Measurements from ENCODE around the gene CYP4F22. TPM values are rescaled to one million over a fixed set of nuclear protein-coding genes. Genes with fewer than 3 reads are reported as not detected.

The CYP4F22 gene
- total and polyA plus RNA-seq, 2 experiments from 2014 or later, result not detected

DNA sequence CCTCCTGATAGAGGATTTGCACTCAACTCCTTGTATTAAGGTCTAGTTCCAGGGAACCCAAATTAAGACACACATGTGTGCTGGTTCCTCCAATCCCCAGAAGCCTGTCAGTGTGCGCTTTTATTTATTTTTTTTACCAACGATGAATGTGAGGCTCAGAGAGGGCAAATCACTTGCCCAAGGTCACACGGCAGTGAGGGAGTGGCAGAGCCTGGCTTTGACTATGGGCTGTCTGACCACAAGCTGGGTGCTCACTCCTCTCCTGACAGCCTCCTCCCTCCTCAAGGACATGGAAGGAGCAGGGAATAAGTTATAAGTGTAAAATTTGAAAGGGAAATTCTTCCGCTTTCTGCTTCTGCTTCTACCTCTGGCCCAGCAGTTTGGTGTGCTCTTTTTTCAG lies 48.9 kb downstream of the CYP4F22 start:
- peaks cover 4% of the 10 kb centered on the region; the same call in 1 of the 2 replicates for H3K4me1 ChIP-seq (ENCODE audit: insufficient read depth)
- no peaks in the 10 kb centered on the region for H3K9me2 ChIP-seq (ENCODE audit: insufficient read depth)
- WGBS, 2 experiments (ENCODE audit: low coverage in 1 of 2, low lambda C conversion rate in 2 of 2, missing lambda C conversion rate in 2 of 2), result 72 to 75% methylated on average over 4 of the region's 4 CpGs
- no peak for DNase-seq
- H3K4me2 ChIP-seq (ENCODE audit: unreplicated experiment), result no peak overlapping the region
- no peaks in the 10 kb centered on the region for H4K20me1 ChIP-seq (ENCODE audit: insufficient read depth)
- H3K9me3 ChIP-seq (ENCODE audit: low read depth), result no peaks in the 10 kb centered on the region
- no peaks in the 10 kb centered on the region for H3K27me3 ChIP-seq (replicated peaks; ENCODE audit: insufficient read depth)
- H3K36me3 ChIP-seq (ENCODE audit: low read depth), result no peaks in the 10 kb centered on the region
- H2AFZ ChIP-seq, result no peak overlapping the region
- peaks cover 4% of the 10 kb centered on the region; the same call in 1 of the 2 replicates for H3F3A ChIP-seq (ENCODE audit: insufficient read depth)
- H3K79me2 ChIP-seq (ENCODE audit: insufficient read depth), result no peaks in the 10 kb centered on the region
- no peak overlapping the region for H3K27ac ChIP-seq
- no peak overlapping the region for H3K4me3 ChIP-seq
- H3K9ac ChIP-seq, result no peak overlapping the region
- in situ Hi-C loops (cut with MboI), result loop anchor here (5.0 to 10.0 kb wide), 2 partner anchors 385 to 462 kb away; no protein-coding TSS in a partner anchor
- TF ChIP-seq EZH2phosphoT487 (IDR thresholded peaks at IDR 0.05; ENCODE audit: insufficient read depth, low read depth) (no peak), EZH2 (IDR thresholded peaks at IDR 0.05; ENCODE audit: insufficient read depth, poor library complexity, severe bottlenecking) (no peak)

DNA sequence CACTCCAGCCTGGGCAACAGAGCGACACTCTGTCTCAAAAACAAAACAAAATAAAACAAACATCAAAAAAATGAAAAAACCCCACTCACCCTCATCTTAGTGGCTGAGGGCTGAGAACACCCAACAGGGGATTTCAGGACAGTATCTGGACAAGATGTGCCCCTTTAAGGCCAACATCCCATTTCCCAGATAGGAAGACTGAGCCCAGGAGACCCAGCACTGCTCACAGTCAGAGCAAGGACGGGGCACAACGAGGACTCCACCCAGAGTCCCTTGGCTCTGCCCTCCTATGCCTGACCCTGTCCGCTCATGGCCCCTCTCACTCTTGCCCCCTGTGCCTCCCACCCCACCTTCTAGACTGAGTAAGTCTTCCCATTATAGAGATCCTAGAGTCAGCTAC lies 53.8 kb downstream of the CYP4F22 start:
- in situ Hi-C loops (cut with MboI), result no loop called here
- H3F3A ChIP-seq (ENCODE audit: insufficient read depth), result no peaks in the 10 kb centered on the region
- 60 to 70% methylated on average over 4 of the region's 4 CpGs for WGBS, 2 experiments (ENCODE audit: low coverage in 1 of 2, low lambda C conversion rate in 2 of 2, missing lambda C conversion rate in 2 of 2)

DNA sequence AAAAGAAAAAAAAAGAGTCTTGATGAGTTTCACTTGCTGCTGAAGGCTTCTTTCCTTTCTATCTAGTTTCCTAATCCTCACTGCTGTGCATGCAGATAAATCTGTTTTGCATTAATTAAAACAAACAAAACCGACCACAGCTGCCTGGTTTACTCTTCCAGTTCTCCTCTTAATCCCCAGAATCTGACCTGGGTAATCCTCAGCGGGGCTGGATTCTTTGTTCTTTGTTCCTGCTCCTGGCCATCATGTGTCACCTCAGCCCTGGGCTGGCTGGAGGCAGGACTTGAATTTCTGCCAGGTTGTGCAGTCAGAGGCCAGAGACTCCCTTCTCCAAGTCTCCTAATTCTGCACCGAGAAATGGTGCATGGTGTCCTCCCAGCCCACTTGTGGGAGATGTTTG lies 54.5 kb downstream of the CYP4F22 start:
- no peak for TF ChIP-seq EZH2 (IDR thresholded peaks at IDR 0.05; ENCODE audit: insufficient read depth, poor library complexity, severe bottlenecking)
- TF ChIP-seq EZH2phosphoT487 (IDR thresholded peaks at IDR 0.05; ENCODE audit: insufficient read depth, low read depth), result no peak
- WGBS, 2 experiments (ENCODE audit: low coverage in 1 of 2, low lambda C conversion rate in 2 of 2, missing lambda C conversion rate in 2 of 2), result 14 to 21% methylated on average over 3 of the region's 3 CpGs
- peak; percentile 26 for DNase-seq
- Histone ChIP-seq H3K79me2 (ENCODE audit: insufficient read depth) (no peaks in the 10 kb centered on the region), H3K36me3 (ENCODE audit: low read depth) (no peaks in the 10 kb centered on the region), H3F3A (ENCODE audit: insufficient read depth) (no peaks in the 10 kb centered on the region), H3K4me2 (ENCODE audit: unreplicated experiment) (no peak overlapping the region), H3K27me3 (replicated peaks; ENCODE audit: insufficient read depth) (peaks cover 11% of the 10 kb centered on the region), H4K20me1 (ENCODE audit: insufficient read depth) (no peaks in the 10 kb centered on the region), H2AFZ (no peak overlapping the region), H3K9ac (no peak overlapping the region), H3K27ac (no peak overlapping the region), H3K9me3 (ENCODE audit: low read depth) (no peaks in the 10 kb centered on the region), H3K4me1 (ENCODE audit: insufficient read depth) (no peaks in the 10 kb centered on the region), H3K9me2 (ENCODE audit: insufficient read depth) (no peaks in the 10 kb centered on the region), H3K4me3 (no peak overlapping the region)
- in situ Hi-C loops (cut with MboI), result no loop called here

More for the DNA sequence above, 53.8 kb downstream of the CYP4F22 start:
- no peak for TF ChIP-seq EZH2 (IDR thresholded peaks at IDR 0.05; ENCODE audit: insufficient read depth, poor library complexity, severe bottlenecking)
- no peak for TF ChIP-seq EZH2phosphoT487 (IDR thresholded peaks at IDR 0.05; ENCODE audit: insufficient read depth, low read depth)
- H3K79me2 ChIP-seq (ENCODE audit: insufficient read depth), result no peaks in the 10 kb centered on the region
- H3K27me3 ChIP-seq (replicated peaks; ENCODE audit: insufficient read depth), result peaks cover 11% of the 10 kb centered on the region; the same call in 1 of the 2 replicates
- H3K36me3 ChIP-seq (ENCODE audit: low read depth), result no peaks in the 10 kb centered on the region
- no peak overlapping the region for H2AFZ ChIP-seq
- no peak for DNase-seq
- no peak overlapping the region for H3K9ac ChIP-seq
- H3K4me3 ChIP-seq, result no peak overlapping the region
- no peak overlapping the region for H3K27ac ChIP-seq
- no peaks in the 10 kb centered on the region for H3K9me3 ChIP-seq (ENCODE audit: low read depth)
- no peaks in the 10 kb centered on the region for H4K20me1 ChIP-seq (ENCODE audit: insufficient read depth)
- no peaks in the 10 kb centered on the region for H3K9me2 ChIP-seq (ENCODE audit: insufficient read depth)
- no peaks in the 10 kb centered on the region for H3K4me1 ChIP-seq (ENCODE audit: insufficient read depth)
- H3K4me2 ChIP-seq (ENCODE audit: unreplicated experiment), result no peak overlapping the region

DNA sequence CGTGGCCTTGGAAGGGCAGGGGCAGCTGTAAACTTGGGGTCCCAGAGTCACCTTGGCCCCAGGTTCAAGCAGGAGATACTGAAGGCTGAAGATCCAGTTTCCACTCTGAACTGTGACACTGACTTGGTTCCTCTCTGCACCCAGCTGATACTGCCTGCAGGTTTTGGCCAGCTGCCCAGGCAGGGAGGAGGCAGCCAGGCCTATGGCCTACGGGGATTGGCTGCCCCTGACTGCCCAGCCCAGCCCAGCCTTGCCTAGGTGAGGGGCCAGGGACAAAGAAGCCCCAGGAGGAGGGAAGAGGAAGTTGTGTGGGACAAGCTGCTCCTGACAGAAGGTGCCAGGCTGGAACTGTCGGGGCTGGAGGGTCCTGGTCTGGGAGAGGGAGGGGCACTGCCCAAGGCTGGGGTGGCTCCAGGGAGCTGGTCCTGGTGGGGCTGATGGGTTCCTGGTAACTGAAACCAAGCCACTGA lies 55.0 kb downstream of the CYP4F22 start:
- H2AFZ ChIP-seq, result no peak overlapping the region
- TF ChIP-seq EZH2phosphoT487 (IDR thresholded peaks at IDR 0.05; ENCODE audit: insufficient read depth, low read depth) (no peak), EZH2 (IDR thresholded peaks at IDR 0.05; ENCODE audit: insufficient read depth, poor library complexity, severe bottlenecking) (no peak)
- no peaks in the 10 kb centered on the region for H3K9me2 ChIP-seq (ENCODE audit: insufficient read depth)
- no peak overlapping the region for H3K4me2 ChIP-seq (ENCODE audit: unreplicated experiment)
- no peak overlapping the region for H3K9ac ChIP-seq
- no peaks in the 10 kb centered on the region for H3K36me3 ChIP-seq (ENCODE audit: low read depth)
- in situ Hi-C loops (cut with MboI), result no loop called here
- H3K79me2 ChIP-seq (ENCODE audit: insufficient read depth), result no peaks in the 10 kb centered on the region
- WGBS, 2 experiments (ENCODE audit: low coverage in 1 of 2, low lambda C conversion rate in 2 of 2, missing lambda C conversion rate in 2 of 2), result 39 to 40% methylated on average over 3 of the region's 3 CpGs
- H3K27ac ChIP-seq, result no peak overlapping the region
- peak; percentile 19 for DNase-seq
- no peaks in the 10 kb centered on the region for H4K20me1 ChIP-seq (ENCODE audit: insufficient read depth)
- H3K27me3 ChIP-seq (replicated peaks; ENCODE audit: insufficient read depth), result peaks cover 16% of the 10 kb centered on the region
- H3K4me1 ChIP-seq (ENCODE audit: insufficient read depth), result no peaks in the 10 kb centered on the region
- H3K4me3 ChIP-seq, result no peak overlapping the region
- H3F3A ChIP-seq (ENCODE audit: insufficient read depth), result no peaks in the 10 kb centered on the region
- H3K9me3 ChIP-seq (ENCODE audit: low read depth), result no peaks in the 10 kb centered on the region

All from GM23248 (cell line).